HG02571 (cell line): ENCODE results near the gene ZNF808.
"Not testable (repeated sequence)": the region's sequence is repeated elsewhere in the genome, so short reads cannot be mapped to it uniquely, and the experiment has no call there.

Experiments used
- ATAC-seq: cut with Tn5 transposase; IDR thresholded peaks from one replicate; pipeline ENCODE4 v1.9.1; 2021; ENCODE audit warnings: mild to moderate bottlenecking, moderate library complexity; ENCODE audit not compliant: unreplicated experiment

ZNF808 gene

DNA sequence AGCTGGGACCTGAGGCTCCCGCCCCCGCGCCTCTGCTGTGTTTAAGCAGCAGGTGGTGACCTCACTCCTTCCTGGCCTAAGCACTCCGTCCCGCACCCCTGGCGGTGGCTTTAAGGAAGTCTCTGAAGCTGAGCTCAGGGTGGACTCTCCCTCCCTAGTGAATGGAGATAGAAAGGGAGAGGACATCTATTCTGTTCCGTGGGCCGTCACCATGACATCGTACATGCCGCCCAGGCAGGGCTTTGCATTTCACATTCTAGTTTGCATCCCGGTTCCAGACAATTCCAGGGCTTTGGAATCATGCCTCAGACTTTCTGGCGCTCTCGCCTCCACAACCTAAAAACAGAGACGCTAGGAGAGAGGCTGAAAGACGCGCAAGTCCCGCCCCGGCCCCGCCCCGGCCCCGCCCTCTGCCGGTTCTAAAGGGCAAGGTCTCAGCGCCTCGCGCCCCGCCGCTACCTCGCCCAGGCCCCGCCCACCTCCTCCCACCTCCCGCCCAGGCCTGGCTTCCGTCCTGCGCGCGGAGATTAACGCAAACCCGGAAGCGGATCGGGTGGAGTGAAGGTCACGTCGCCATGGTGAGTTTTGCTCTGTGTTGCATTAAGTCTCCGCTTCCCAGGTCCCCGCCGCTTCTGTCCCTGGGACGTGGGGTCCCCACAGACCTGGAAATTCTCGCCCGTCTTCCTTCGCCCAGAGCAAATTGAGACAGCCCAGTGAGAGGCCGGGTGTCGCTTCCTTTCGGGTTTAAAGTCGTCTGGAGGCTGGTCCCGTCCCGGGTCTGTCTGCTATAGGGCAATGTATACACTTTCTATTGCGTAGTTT, at the start of gene ZNF808:
Gene ZNF808, plus strand, starts transcription at position 535 of the 822 bp plus-strand sequence. CDS start 15,617 bp downstream, outside the sequence.
- ATAC-seq = peak; percentile 81

DNA sequence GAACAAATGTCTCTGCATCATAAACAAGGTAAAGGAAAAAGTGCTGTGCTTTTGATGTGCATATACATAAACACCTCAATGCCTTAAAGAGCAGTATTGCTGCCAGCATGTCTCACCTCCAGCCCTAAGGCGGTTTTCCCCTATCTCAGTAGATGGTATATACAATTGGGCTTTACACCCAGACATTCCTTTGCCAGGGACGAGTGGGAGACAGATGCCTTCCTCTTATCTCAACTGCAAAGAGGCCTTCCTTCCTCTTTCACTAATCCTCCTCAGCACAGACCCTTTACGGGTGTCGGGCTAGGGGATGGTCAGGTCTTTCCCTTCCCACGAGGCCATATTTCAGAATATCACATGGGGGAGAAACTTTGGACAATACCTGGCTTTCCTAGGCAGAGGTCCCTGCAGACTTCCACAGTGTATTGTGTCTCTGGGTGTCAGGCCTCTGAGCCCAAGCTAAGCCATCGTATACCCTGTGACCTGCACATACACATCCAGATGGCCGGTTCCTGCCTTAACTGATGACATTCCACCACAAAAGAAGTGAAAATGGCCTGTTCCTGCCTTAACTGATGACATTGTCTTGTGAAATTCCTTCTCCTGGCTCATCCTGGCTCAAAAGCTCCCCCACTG, 43.2 kb upstream of the ZNF808 start:
- not testable (repeated sequence) for ATAC-seq

DNA sequence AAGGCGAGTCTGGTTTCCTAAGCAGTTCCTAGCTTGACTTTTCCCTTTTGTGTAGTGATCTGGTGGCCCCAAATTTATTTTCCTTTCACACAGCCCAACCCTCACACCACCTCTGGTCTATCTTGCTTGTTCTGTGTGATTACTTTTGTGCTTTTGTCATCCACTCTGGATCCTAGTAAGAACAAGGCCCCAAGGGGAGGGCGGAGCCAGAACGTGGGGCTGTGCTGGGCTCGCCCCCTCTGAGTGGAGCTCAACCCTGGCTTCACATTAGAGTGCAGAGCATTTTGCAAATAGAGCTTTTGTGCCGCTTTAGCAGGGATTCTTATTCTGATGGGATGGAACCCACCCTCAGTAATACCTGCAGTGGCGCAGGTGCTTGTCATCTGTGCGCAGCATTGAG, 42.4 kb upstream of the ZNF808 start:
- ATAC-seq = not testable (repeated sequence)

DNA sequence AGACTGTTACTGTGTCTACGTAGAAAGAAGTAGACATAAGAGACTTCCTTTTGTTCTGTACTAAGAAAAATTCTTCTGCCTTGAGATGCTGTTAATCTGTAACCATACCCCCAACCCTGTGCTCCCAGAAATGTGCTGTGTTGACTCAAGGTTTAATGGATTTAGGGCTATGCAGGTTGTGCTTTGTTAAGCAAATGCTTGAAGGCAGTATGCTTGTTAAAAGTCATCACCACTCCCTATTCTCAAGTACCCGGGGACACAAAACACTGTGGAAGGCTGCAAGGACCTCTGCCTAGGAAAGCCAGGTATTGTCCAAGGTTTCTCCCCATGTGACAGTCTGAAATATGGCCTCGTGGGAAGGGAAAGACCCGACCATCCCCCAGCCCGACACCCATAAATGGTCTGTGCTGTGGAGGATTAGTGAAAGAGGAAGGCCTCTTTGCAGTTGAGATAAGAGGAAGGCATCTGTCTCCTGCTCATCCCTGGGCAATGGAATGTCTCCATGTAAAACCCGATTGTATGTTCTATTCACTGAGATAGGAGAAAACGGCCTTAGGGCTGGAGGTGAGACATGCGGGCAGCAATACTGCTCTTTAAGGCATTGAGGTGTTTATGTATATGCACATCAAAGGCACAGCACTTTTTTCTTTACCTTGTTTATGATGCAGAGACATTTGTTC, 41.8 kb upstream of the ZNF808 start:
- not testable (repeated sequence) for ATAC-seq

DNA sequence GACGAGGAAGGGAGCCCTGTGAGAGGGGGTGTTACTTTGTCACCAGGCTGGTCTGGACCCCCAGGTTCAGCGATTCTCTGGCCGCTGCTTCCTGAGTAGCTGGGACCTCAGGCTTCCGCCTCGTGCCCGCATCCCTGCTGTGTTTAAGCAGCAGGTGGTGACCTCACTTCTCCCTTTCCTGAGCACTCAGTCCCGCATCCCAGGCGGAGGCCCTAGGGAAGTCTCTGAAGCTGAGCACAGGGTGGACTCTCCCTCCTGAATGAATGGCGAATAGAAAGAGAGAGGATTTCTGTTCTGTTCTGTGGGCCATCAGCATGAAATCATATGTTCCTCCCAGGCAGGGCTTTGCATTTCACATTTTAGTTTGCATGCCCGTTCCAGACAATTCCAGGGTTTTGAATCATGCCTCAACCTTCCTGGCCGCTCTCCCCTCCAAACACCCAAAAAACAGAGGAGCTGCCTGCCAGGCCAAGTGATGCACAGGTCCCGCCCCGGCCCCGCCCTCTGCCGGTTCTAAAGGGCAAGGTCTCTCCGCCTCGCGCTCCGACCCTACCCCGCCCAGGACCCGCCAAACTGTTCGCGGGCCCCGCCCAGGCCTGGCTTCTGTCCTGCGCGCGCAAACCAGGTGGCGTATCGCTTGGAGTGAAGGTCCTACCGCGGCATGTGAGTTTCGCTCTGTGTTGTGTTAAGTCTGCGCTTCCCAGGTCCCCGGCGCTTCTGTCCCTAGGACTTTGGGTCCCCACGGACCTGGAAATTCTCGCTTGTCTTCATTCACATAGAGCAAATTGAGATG, 35.1 kb upstream of the ZNF808 start:
- ATAC-seq = no peak

DNA sequence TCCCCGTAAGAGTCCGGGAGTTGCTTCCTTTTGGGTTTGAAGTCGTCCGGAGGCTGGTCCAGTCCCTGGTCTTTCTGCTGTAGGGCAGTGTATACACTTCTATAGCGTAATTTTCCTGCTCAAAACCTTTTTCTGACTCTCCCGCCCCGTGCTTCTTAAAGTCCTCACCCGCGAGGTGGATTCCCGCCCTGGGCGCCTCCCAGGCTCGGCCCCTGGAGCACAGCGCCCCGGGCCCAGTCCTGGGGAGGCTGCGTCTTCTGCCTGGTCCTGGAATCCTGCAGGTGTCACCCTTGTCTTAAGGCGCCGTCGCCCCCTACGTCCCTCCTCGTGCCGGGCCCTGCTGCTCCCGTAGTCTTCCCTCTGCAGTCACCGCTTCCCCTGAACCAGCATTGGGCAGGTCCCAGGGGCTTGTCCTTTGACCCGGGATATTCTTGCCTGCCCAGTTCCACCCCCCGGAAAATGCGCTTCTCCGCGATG, 34.4 kb upstream of the ZNF808 start:
- ATAC-seq = no peak

DNA sequence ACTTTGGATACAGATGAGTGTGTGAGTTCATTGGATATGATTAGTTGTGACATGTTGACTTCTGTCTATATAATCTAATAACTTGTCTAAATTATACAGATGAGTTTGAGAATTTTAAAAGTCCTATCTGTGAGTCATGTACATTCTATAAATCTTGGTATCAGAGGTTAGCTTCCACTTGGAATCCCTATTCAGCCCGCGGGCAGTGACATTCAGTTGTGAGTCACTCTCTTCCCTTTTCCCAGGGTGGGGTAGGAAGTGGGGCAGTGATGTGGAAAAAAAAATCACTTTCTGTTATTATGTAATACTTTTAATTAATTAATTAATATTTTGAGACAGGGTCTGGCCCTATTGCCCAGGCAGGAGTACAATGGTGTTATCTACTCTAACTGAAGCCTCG, 33.0 kb upstream of the ZNF808 start:
- no peak for ATAC-seq

DNA sequence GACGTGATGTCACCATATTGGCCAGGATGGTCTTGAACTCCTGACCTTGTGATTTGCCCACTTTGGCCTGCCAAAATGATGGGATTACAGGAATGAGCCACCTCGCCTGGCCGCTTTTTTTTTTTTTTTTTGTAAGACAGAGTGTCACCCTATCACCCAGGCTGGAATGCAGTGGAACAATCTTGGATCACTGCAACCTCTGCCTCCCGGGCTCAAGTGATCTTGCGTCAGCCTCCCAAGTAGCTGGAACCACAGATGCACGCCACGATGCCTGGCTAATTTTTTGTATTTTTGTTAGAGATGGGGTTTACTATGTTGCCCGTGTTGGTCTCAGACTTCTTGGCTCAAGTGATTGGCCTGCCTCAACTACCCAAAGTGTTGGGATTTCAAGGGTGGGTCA, 28.9 kb upstream of the ZNF808 start:
- no peak for ATAC-seq

DNA sequence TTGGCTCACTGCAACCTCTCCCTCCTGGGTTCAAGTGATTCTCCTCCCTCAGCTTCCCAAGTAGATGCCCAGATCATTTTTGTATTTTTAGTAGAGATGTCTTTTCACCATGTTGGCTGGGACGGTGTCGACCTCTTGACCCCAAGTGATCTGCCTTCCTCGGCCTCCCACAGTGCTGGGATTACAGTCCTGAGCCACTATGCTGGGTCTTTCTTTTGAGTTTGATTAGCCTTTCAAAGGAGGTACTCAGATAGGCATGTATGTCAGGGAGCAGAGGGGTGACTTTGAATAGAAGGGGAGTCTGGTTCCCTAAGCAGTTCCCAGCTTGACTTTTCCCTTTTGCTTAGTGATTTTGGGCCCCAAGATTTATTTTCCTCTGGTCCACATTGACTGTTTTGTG, 27.0 kb upstream of the ZNF808 start:
- not testable (repeated sequence) for ATAC-seq

DNA sequence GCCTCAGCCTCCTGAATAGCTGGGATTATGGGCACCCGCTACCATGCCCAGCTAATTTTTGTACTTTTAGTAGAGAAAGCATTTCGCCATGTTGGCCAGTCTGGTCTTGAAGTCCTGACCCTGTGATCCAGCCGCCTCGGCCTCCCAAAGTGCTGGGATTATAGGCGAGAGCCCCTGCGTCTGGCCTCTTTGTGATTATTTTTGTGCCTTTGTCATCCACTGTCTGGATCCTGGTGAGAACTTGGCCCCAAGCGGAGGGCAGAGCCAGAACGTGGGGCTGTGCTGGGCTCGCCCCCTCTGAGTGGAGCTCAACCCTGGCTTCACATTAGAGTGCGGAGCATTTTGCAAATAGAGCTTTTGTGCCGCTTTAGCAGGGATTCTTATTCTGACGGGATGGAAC, 26.5 kb upstream of the ZNF808 start:
- ATAC-seq = not testable (repeated sequence)

DNA sequence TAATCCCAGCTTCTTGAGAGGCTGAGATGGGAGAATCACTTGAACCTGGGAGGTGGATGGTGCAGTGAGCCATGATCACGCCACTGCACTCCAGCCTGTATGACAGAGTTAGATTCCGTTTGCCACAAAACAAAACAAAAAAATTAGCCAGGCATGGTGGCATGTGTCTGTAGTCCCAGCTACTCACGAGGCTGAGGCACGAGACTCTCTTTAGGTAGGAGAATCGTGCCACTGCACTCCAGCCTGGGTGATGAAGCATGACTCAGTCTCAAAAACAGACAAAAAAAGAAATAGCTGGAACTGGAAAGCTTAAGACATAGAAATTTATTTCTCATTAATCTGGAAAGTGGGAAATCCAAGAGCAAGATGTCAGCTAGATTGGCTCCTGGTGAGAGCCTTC, 20.2 kb upstream of the ZNF808 start:
- no peak for ATAC-seq

DNA sequence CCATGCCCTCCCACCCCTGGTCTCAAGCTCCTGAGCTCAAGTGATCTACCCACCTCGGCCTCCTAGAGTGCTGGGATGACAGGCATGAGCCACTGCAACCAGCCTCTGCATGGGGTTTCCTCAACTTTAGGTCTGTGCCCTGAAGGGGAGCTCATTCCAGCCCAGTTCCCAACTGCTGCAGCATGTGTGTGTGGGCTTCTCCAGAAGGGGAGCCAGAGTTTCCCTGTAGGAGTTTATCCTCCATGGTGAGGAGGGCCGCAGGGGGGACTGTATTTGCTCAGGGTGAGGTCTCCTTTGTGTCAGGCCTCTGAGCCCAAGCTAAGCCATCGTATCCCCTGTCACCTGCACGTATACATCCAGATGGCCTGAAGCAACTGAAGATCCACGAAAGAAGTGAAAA, 11.3 kb upstream of the ZNF808 start:
- no peak for ATAC-seq

DNA sequence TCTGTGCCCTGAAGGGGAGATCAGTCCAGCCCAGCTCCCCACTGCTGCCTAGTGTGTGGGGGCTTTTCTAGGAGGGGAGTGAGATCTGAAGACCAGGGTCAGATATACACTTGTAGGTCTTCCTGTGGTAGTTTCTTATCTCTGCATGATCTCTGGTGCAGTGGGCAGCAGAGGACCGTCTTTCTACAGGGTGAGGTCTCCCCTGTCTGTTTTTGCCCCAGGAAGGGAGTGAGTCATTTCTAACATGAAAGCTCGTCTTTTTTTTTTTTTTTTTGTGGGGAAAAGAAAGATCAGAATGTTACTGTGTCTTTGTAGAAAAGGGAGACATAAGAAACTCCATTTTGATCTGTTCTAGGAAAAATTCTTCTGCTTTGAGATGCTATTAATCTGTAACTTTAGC, 8.8 kb upstream of the ZNF808 start:
- no peak for ATAC-seq

DNA sequence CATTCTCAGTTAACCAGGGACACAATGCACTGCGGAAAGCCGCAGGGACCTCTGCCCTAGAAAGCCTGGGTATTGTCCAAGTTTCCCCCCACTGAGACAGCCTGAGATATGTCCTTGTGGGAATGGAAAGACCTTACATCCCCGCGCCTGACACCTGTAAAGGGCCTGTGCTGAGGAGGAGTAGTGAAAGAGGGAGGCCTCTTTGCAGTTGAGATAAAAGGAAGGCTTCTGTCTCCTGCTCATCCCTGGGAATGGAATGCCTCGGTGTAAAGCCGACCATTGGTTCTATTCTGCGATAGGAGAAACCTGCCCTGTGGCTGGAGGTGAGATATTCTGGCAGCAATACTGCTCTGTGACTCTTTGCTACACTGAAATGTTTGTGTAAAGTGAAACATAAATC, 8.3 kb upstream of the ZNF808 start:
- not testable (repeated sequence) for ATAC-seq

DNA sequence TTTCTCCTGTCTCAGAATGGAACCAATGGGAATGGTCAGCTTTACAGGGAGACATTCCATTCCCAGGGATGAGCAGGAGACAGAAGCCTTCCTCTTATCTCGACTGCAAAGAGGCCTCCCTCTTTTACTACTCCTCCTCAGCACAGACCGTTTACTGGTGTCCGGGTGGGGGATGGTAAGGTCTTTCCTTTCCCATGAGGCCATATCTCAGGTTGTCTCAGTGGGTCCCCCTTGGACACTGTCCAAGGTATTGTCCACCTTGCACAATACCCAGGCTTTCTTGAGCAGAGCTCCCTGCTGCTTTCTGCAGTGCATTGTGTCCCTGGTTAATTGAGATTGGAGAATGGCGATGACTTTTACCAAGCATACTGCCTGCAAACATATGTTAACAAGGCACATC, 7.5 kb upstream of the ZNF808 start:
- ATAC-seq = no peak

DNA sequence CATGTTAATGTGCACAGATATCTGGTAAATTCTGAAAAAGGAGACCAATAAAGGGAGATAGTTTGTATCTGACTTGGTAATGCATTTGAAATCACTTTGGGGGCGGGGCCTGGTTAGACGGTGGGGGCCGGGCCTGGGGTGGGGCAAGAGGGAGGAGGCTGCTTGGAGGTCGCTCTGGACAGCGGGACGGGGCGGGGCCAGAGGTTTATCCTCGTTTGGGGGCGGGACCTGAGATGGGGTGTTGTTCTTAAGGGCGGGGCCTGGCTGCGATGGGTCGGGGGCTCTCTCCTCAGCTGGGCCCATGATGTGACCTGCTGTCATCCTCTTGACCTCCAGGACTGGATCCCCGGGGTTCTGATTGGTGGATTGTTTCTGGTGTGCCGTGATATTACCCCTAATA, 4.9 kb upstream of the ZNF808 start:
- no peak for ATAC-seq

DNA sequence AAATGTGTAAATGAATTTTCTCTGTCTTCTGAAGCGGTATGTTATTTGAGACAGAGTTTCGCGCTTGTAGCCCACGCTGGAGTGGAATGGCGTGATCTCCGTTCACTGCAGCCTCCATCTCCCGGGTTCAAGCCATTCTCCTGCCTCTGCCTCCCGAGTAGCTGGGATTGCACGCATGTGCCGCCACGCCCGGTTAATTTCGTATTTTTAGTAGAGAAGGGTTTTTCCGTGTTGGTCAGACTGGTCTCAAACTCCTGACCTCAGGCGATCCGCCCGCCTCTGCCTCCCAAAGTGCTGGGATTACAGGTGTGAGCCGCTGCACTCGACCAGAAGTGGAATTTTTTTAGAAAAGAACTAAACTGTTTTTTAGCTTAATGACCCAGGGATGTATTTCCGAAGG, 3.4 kb upstream of the ZNF808 start:
- no peak for ATAC-seq

DNA sequence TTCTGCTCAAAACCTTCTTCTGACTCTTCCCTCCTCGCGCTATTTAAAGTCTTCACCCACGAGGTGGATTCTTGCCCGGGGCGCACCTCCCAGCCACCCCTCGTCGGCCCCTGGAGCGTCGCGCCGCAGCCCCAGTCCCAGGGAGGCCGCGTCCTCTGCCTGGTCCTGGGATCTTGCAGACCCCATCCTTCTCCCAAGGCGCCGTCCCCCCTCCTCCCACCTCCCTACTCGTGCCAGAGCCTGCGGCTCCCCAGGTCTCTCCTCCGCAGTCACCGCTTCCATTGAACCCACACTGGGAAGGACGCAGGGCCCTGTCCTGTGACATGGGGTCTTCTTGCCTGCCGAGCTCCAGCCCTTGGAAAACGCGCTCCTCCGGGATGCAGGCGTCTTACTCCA, 486 bp downstream of the ZNF808 start:
- peak; percentile 24 for ATAC-seq

DNA sequence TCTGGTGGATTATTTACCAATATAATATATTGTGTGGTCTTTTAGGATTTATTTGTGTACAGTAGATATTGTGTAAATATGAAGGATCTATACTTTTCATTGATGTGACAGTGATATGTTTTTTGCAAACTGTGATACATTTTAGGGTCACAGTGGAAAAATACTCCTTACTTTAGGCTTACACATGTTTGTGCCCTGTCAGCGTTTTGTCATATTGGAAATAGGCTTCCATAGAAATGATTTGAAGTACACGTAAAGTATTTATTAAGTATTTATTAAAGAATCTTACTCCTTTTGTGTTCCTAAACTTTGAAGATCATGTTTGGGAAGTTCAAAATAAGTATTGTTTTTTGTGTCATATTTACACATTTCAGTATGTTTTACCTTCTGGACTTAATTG, 5.0 kb downstream of the ZNF808 start:
- ATAC-seq = no peak

DNA sequence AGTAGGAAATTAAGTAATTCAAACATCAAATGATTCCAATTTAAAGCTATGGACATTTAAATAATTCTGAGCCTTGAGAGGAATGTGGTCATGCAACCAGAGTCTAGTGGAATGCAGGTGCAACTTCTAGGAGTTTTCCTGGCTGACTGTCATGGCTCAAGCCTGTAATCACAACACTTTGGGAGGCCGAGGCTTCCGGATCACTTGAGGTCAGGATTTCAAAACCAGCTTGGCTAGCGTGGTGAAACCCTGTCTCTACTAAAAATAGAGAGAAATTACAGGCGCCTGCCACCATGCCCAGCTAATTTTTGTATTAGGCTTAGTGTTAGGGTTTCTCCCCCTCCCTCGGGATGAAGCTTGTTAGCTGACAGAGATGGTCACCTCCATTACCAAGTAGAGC, 6.4 kb downstream of the ZNF808 start:
- ATAC-seq = no peak

DNA sequence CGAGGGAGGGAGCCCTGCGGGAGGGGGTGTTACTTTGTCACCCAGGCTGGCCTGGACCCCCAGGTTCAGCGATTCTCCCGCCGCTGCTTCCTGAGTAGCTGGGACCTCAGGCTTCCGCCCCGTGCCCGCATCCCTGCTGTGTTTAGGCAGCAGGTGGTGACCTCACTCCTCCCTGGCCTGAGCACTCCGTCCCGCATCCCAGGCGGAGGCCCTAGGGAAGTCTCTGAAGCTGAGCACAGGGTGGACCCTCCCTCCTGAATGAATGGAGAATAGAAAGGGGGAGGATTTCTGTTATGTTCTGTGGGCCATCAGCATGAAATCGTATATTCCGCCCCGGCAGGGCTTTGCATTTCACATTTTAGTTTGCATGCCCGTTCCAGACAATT, 7.9 kb downstream of the ZNF808 start:
- not testable (repeated sequence) for ATAC-seq
